Thyroid gland (tissue), 4 donors: Measurements from ENCODE around the gene ETV6. TPM values are rescaled to one million over a fixed set of nuclear protein-coding genes. Genes with fewer than 3 reads are reported as not detected.

Experiments
- DNase-seq, 2 donors: peaks; one replicate each; pipeline ENCODE4 v3.0.0-alpha.2; 2019
- H3K27ac ChIP-seq, 3 donors: fragments of 200-600 bp; sonication (generic); 1 replicate in 2 of 3; 2 replicates in 1 of 3; pipeline ENCODE4 v1.5.1; 2016 to 2019; ENCODE audit warnings: mild to moderate bottlenecking in 1 of 3, moderate library complexity in 1 of 3
- H3K27me3 ChIP-seq: fragments of 200-600 bp; sonication (generic); one replicate; pipeline ENCODE4 v1.5.1; 2019
- H3K36me3 ChIP-seq, 2 donors: fragments of 200-600 bp; sonication (generic); one replicate each; pipeline ENCODE4 v1.5.1; 2016 to 2019
- H3K4me1 ChIP-seq, 2 donors: fragments of 200-600 bp; sonication (generic); one replicate each; pipeline ENCODE4 v1.5.1; 2017 to 2019
- H3K4me3 ChIP-seq, 3 donors: fragments of 200-600 bp; sonication (generic); replicated peaks in 1 of 3; 1 replicate in 2 of 3; 2 replicates in 1 of 3; pipeline ENCODE4 v1.5.1; 2016; ENCODE audit warnings: mild to moderate bottlenecking in 1 of 3
- H3K9me3 ChIP-seq: fragments of 200-600 bp; sonication (generic); one replicate; pipeline ENCODE4 v1.5.1; 2017
- POLR2A ChIP-seq, 2 donors: fragments of 450-650 bp; IDR thresholded peaks; one replicate each; pipeline ENCODE4 v1.6.1; 2017; ENCODE audit warnings: antibody characterized with exemption in 2 of 2, mild to moderate bottlenecking in 2 of 2, moderate library complexity in 1 of 2
- WGBS, 2 donors: methylation state at CpG; one replicate each; pipeline ENCODE4 v1.1.5; 2017; 5-methylcytosine and 5-hydroxymethylcytosine counted together
- intact Hi-C: fragments of 100-400 bp; cut with DNase I; formaldehyde crosslinking; loops from one replicate; pipeline ENCODE4 v1.15.1; 2023
- total RNA-seq, 4 donors: library from RNA; depleted of rRNA; stranded (reverse); fragments of >200 nt; gene quantifications; one replicate each; pipeline ENCODE4 v1.2.3, GENCODE V29; 2016
- TF ChIP-seq, protein P1 (sequence below), 6 experiments: fragments of 200-600 bp in 3 of 6; fragments of 450-650 bp in 3 of 6; sonication (generic) in 3 of 6; IDR thresholded peaks; one replicate each; pipeline ENCODE4 v1.5.1; 2016 to 2019; ENCODE audit warnings: antibody characterized with exemption in 6 of 6, mild to moderate bottlenecking in 2 of 6, inconsistent platforms in 1 of 6, moderate library complexity in 1 of 6

The ETV6 gene
- total RNA-seq, 4 donors from 2014 or later, result 16.6 to 35.6 (median 17.2) TPM

DNA sequence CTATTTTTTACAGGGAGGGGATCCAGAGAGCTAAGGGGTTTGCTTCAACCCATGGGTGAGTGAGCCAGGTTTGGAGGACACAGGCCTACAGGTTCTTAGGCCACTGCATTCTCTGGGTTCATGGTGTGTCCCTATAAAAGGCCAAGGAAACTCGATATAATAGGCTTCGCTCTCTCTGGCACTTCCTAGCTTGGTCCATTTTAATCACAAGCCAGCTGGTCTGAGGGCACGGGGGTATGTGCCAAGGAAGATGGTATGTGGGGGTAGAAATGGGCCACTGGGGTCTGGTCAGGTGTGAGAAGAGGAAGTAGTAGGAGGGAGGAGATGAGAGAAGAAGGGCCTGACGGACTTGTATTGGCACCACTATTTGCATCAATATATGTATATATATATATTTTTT, 4.9 kb downstream of the ETV6 start:
- peaks cover 56 to 74% of the 10 kb centered on the region in 2 donors for H3K4me1 ChIP-seq
- no peak for DNase-seq
- peak overlapping the region in 2 of 3 donors; percentile 34 to 43 for H3K27ac ChIP-seq
- intact Hi-C loops, result no loop called here
- TF ChIP-seq POLR2A (IDR thresholded peaks at IDR 0.05), result no peak
- no peak overlapping the region for H3K4me3 ChIP-seq
- H3K9me3 ChIP-seq, result no peaks in the 10 kb centered on the region
- no peaks in the 10 kb centered on the region for H3K27me3 ChIP-seq
- no peaks in the 10 kb centered on the region for H3K36me3 ChIP-seq
- WGBS, 2 donors, result 89 to 90% methylated on average over 4 of the region's 4 CpGs

DNA sequence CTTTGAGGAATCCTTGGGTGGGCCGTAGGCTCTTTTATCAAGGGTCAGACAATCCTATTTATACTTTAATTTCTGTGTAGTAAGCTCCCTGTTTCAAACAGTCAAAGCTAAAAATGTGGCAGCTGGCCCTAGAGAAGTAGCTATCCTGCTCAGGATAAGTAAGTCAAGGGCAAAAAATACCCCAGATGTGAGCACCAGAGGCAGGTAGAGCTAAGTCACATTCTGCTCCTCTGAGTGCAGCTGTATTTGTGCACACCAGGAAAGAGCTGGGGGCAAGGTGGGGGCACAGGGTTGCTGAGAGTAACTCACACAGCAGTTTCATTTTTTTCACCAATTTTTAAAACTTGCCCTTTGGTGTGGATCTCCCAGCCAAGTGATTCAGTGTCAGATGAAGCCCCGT, 5.3 kb downstream of the ETV6 start:
- Histone ChIP-seq H3K9me3 (no peaks in the 10 kb centered on the region), H3K4me1 (peaks cover 56 to 77% of the 10 kb centered on the region in 2 donors), H3K4me3 (no peak overlapping the region), H3K36me3 (no peaks in the 10 kb centered on the region), H3K27ac (peak overlapping the region in 2 of 3 donors; percentile 34 to 43), H3K27me3 (no peaks in the 10 kb centered on the region)
- TF ChIP-seq, protein P1, sequence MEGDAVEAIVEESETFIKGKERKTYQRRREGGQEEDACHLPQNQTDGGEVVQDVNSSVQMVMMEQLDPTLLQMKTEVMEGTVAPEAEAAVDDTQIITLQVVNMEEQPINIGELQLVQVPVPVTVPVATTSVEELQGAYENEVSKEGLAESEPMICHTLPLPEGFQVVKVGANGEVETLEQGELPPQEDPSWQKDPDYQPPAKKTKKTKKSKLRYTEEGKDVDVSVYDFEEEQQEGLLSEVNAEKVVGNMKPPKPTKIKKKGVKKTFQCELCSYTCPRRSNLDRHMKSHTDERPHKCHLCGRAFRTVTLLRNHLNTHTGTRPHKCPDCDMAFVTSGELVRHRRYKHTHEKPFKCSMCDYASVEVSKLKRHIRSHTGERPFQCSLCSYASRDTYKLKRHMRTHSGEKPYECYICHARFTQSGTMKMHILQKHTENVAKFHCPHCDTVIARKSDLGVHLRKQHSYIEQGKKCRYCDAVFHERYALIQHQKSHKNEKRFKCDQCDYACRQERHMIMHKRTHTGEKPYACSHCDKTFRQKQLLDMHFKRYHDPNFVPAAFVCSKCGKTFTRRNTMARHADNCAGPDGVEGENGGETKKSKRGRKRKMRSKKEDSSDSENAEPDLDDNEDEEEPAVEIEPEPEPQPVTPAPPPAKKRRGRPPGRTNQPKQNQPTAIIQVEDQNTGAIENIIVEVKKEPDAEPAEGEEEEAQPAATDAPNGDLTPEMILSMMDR (IDR thresholded peaks at IDR 0.05), result no peak
- TF ChIP-seq POLR2A (IDR thresholded peaks at IDR 0.05), result no peak
- WGBS, 2 donors, result 84 to 98% methylated on average over 2 of the region's 2 CpGs
- intact Hi-C loops, result no loop called here
- no peak for DNase-seq

DNA sequence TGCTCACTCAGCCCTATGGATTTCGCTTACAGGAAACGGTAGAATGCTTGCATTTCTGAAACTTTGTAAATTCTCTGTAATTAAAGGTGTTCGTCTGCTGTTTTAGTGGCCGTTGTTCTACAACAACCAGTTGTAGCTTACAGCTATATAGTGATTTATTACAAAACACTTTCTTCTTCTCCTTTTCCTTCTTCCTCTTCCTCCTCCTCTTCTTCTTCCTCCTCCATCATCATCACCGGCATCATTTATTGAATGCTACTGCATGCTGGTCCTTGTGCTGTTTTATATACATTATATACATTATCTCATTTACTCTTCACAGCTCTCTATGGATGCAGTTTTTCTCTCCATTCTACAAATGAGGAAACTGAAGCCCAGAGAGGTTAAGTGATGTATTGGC, 6.4 kb downstream of the ETV6 start:
- Histone ChIP-seq H3K27me3 (no peaks in the 10 kb centered on the region), H3K4me1 (peaks cover 57 to 86% of the 10 kb centered on the region in 2 donors), H3K36me3 (no peaks in the 10 kb centered on the region), H3K27ac (peak overlapping the region; percentile 34 to 47 (median 43)), H3K9me3 (no peaks in the 10 kb centered on the region), H3K4me3 (no peak overlapping the region)
- intact Hi-C loops, result no loop called here
- no peak for DNase-seq
- TF ChIP-seq, protein P1 (IDR thresholded peaks at IDR 0.05), result no peak
- TF ChIP-seq POLR2A (IDR thresholded peaks at IDR 0.05), result no peak
- 80 to 88% methylated on average over 5 of the region's 5 CpGs for WGBS, 2 donors

DNA sequence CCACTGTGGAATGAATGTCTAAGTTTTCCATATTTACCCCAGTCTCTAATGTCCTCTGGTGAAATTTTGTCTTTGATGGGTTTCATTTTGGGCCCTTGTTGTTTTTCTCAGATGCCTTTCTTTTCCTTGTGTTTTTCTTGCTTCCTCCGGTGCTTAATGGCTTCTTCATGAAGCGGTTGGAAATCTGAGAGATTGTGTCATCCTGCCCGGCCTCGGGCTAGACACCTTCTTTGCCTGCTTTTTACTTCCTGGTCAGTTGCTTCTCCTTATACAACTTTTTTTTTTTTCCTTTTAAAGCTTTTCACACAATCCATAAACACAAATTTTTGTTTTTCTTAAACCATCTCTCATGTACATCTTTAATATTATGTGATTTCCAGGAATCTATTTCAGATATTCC, 7.1 kb downstream of the ETV6 start:
- no peak overlapping the region for H3K4me3 ChIP-seq
- peak overlapping the region in 1 of 3 donors; percentile 34 for H3K27ac ChIP-seq
- no peaks in the 10 kb centered on the region for H3K36me3 ChIP-seq
- no peak for TF ChIP-seq POLR2A (IDR thresholded peaks at IDR 0.05)
- TF ChIP-seq, protein P1 (IDR thresholded peaks at IDR 0.05), result no peak
- no peaks in the 10 kb centered on the region for H3K27me3 ChIP-seq
- no peak for DNase-seq
- no peaks in the 10 kb centered on the region for H3K9me3 ChIP-seq
- intact Hi-C loops, result no loop called here
- 77 to 78% methylated on average over 4 of the region's 4 CpGs for WGBS, 2 donors
- peaks cover 61 to 89% of the 10 kb centered on the region in 2 donors for H3K4me1 ChIP-seq

DNA sequence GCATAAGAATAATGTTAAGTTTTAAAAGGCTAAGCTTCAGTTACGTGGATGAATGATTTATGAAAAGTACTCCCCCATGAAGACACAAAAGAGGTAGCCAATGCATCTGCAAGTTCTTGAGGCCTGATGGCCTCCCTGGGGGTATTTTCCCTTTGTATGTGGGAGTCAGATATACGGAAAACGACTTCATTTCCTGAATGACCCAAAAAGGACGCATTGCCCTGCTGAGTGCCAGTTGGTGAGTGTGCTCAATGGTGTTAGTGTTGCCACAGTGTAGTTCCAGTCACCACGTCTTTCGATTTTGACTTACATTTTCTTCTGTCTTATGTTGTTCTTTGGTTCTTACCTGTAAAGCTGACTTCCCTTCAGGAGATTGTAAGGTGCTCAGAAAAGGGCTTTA, 8.0 kb downstream of the ETV6 start:
- Histone ChIP-seq H3K4me1 (peaks cover 63 to 94% of the 10 kb centered on the region in 2 donors), H3K36me3 (no peaks in the 10 kb centered on the region), H3K4me3 (no peak overlapping the region), H3K27ac (peak overlapping the region in 2 of 3 donors; percentile 27 to 45), H3K27me3 (no peaks in the 10 kb centered on the region), H3K9me3 (no peaks in the 10 kb centered on the region)
- 53 to 54% methylated on average over 6 of the region's 6 CpGs for WGBS, 2 donors
- TF ChIP-seq, protein P1 (IDR thresholded peaks at IDR 0.05), result no peak
- TF ChIP-seq POLR2A (IDR thresholded peaks at IDR 0.05), result no peak
- intact Hi-C loops, result no loop called here
- no peak for DNase-seq

DNA sequence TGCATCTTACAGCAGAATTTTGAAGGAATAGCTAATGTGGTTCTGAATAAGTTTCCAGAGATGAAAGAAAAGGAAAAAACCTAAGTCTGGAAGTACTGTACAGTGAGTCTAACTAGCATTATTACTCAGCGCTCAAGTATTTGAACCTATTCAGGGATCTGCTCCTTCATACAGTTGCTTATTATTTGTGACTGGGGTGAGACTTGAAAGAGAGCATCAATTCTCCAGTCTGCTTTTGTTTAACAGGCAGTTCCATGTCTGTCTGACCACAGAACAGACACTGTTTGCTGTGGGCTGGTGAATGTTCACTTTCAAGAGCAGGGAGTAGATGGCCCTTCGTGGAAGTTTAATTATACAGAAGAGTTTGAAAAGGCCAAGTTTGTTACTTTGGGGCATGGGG, 9.3 kb downstream of the ETV6 start:
- Histone ChIP-seq H3K9me3 (no peaks in the 10 kb centered on the region), H3K4me3 (no peak overlapping the region), H3K27ac (peak overlapping the region in 1 of 3 donors; percentile 24), H3K4me1 (peaks cover 64 to 92% of the 10 kb centered on the region in 2 donors), H3K36me3 (no peaks in the 10 kb centered on the region), H3K27me3 (no peaks in the 10 kb centered on the region)
- DNase-seq, result no peak
- TF ChIP-seq, protein P1 (IDR thresholded peaks at IDR 0.05), result no peak
- TF ChIP-seq POLR2A (IDR thresholded peaks at IDR 0.05), result no peak
- intact Hi-C loops, result no loop called here
- 55 to 64% methylated on average over 2 of the region's 2 CpGs for WGBS, 2 donors
